RWPE1 (cell line): ENCODE measurements around the gene UBAP1.

ENCODE experiments used
- CTCF ChIA-PET: fragments of 350-600 bp; sonication (Branson Sonifier 250); formaldehyde crosslinking; extraction: SDS; loops from one replicate; lab custom pipeline; 2021; lab: Yijun Ruan, JAX
- POLR2A ChIA-PET: fragments of 400-600 bp; formaldehyde crosslinking; extraction: SDS; loops from one replicate; lab custom pipeline; 2020; ENCODE audit warnings: antibody characterized with exemption; ENCODE audit not compliant: low non-redundant PET; lab: Yijun Ruan, JAX
- DNase-seq: peaks from one replicate; pipeline ENCODE4 v3.0.0; 2012; ENCODE audit warnings: low spot score
- H3K27ac ChIP-seq: fragments of 450-650 bp; 2 replicates; pipeline ENCODE4 v1.5.1; 2017
- TF ChIP-seq, protein P1 (sequence below): fragments of 450-650 bp; conservative IDR thresholded peaks from 2 replicates; pipeline ENCODE4 v1.5.1; 2017; ENCODE audit warnings: low read depth, mild to moderate bottlenecking

UBAP1 gene

DNA sequence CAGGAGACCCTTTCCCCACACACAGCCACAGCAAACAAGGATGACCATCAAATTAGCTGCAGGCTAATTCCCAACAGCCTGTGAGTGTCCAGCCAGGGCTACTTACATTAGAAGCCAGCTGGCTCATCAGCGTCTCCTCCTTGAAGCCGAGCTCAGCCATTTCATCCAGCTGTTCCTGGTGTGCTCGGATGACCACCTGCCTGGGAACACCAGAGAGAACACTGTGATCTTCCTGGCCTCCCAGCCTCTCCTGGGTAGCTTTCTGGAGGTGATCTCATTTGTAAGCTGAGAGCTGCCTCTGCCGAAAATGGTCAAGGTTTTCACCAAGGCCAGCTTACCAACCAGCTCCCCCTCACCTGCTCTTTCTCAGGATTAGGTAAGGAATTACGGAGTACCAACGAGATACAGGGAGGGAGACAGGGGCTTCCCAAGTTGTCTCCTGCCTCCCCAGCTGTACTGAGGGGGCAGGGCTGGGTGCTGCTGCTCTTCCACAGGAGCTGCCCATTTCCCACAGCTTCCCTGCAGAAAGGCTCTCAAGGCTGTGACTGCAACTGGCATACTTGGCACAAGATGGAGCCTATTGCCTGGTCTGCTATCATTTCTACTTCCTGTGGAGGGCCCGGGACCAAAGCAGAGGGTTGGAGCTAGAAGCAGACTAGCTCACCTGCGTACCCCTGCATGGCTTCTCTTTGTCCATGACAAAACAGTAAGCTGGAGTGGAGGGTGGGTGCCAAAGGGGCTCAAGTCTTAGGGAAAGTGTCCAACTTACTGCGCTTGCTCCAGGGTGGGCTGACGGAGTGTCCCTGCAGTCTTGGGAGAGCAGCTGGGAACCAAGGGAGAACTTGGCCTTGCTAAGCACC is 76.4 kb downstream of the UBAP1 start:
- ChIA-PET POLR2A (interaction anchor here (0.7 kb wide), 1 partner anchor 75 kb away, joined by 3 read pairs; no protein-coding TSS in a partner anchor), CTCF (interaction anchor here (0.6 to 0.9 kb wide), 2 partner anchors 124 to 180 kb away, joined by 3 read pairs; no protein-coding TSS in a partner anchor)
- no peak for DNase-seq
- TF ChIP-seq, protein P1, sequence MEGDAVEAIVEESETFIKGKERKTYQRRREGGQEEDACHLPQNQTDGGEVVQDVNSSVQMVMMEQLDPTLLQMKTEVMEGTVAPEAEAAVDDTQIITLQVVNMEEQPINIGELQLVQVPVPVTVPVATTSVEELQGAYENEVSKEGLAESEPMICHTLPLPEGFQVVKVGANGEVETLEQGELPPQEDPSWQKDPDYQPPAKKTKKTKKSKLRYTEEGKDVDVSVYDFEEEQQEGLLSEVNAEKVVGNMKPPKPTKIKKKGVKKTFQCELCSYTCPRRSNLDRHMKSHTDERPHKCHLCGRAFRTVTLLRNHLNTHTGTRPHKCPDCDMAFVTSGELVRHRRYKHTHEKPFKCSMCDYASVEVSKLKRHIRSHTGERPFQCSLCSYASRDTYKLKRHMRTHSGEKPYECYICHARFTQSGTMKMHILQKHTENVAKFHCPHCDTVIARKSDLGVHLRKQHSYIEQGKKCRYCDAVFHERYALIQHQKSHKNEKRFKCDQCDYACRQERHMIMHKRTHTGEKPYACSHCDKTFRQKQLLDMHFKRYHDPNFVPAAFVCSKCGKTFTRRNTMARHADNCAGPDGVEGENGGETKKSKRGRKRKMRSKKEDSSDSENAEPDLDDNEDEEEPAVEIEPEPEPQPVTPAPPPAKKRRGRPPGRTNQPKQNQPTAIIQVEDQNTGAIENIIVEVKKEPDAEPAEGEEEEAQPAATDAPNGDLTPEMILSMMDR, result no peak
- peak overlapping the region; percentile 99 for H3K27ac ChIP-seq

DNA sequence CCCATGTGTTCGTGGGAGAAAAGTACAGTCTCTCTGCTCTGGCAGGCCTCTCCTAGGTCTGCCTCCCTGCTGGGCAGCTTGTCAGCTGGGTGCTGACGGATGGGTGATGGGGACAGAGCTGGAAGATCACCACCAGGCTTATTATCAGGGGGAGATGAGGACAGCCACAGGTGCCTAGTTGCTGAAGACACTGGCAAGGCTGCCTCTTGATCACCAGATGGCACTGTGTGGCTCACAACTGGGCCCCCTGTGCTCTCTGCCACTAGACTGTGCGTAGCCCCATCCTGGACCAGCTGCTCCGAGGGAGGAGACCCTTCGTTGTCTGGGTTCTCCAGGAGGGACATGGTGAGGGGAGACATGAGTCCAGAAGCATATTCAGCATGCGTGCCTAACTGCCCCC is 77.3 kb downstream of the UBAP1 start:
- no peak for DNase-seq

DNA sequence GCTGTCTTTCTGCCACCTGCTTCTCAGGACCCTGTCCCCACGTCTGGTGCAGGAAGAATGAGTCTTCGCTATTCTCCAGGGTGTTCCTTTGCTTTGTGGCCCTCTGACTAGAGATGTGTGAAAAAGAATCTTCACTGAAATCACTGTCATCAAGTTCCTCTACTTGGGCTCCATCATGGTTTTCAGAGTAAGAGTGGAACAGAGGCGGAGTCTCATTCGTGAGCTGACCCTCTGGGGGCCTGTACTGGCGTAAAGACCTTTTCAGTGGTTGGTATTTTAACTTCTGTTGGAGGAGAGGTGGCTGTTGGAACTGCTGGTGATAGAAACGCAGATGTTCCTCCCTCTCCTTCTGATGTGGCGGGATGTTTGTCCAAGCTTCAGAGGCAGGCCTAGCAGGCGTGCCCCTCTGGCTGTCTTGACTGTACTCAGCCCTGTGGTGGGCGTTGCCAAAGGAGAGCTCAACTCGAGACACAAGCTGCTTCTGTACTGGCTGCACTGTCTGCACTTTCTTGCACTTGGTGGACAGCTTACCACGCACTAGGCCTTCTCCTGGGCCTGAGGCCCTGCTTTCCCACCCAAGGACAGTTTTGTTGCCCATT is 78.2 kb downstream of the UBAP1 start:
- TF ChIP-seq, protein P1, result no peak
- DNase-seq, result no peak
- POLR2A ChIA-PET, result no interaction called here
- CTCF ChIA-PET, result no interaction called here
- peak overlapping the region; percentile 99 for H3K27ac ChIP-seq

More for the DNA sequence above, 77.3 kb downstream of the UBAP1 start:
- POLR2A ChIA-PET, result no interaction called here
- TF ChIP-seq, protein P1, result no peak; the same call in 1 of the 2 replicates
- peak overlapping the region; percentile 99 for H3K27ac ChIP-seq
- CTCF ChIA-PET, result no interaction called here

DNA sequence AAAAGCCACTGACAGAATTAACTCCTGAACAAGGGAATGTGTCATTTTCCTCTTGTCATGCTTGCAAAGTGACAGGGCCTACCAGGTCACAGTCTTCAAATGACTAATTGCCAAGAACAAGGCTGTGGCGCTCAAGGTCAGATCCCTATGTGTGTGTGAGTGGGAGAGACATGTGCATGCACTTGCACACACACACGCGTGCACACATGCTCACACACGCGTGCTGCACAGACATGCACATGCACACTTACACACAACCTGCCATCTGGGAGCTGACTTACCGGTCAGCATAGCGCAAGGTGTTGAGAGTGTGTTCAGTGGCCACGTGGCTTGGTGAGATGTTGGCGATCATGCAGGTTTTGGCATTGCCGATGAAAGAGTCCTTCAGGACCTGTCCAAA is 80.5 kb downstream of the UBAP1 start:
- H3K27ac ChIP-seq, result no peak overlapping the region
- ChIA-PET CTCF (interaction anchor here (0.6 kb wide), 1 partner anchor 246 kb away, joined by 3 read pairs; no protein-coding TSS in a partner anchor), POLR2A (no interaction called here)
- no peak for DNase-seq
- TF ChIP-seq, protein P1, result no peak

DNA sequence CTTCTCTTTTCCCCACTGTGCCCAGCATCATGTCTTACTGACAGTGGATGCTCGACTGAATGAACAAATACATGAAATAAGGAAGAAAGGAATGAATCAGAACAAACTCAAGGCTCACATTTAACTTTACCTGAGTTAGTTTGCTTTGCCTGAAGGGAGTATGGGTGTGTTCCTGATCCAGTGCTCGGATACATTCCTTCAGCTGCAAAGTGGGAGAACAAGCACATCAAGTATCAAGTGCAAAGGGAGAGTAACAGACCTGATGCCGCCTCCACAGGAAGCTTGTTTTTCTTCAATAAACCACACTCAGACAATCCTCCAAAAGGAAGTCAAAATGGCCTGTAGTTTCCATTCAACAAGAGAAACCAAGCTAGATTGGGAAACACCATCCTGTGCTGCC is 84.1 kb downstream of the UBAP1 start:
- ChIA-PET CTCF (interaction anchor here (0.6 to 3.2 kb wide), 2 partner anchors 10 to 410 kb away, joined by 5 to 14 read pairs; no protein-coding TSS in a partner anchor), POLR2A (no interaction called here)
- DNase-seq, result no peak
- TF ChIP-seq, protein P1, result no peak
- H3K27ac ChIP-seq, result no peak overlapping the region

DNA sequence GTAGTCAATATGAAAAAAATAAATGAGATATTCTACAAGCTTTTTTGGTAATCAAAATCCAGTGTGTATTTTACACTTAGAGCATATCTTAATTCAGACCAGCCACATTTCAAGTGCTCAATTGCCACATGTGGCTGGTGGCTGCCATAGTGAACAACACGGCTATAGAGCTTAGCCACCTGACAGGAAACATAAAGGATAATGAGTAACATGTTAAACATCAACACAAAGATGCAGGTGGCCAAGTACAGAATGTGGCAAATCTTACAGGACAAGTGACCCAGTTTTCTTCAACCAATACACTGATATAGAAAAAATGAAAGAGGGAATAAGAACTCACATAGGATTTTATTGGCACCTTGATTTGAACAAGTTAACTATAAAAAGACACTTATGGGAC is 88.8 kb downstream of the UBAP1 start:
- POLR2A ChIA-PET, result interaction anchor here (0.6 kb wide), 1 partner anchor 50 kb away, joined by 3 read pairs; no protein-coding TSS in a partner anchor
- DNase-seq, result no peak
- TF ChIP-seq, protein P1, result no peak
- CTCF ChIA-PET, result interaction anchor here (0.7 kb wide), 1 partner anchor 137 kb away, joined by 3 read pairs; no protein-coding TSS in a partner anchor
- H3K27ac ChIP-seq, result no peak overlapping the region
